Caco-2 (cell line): Measurements from ENCODE around the gene SDCBP2. TPM values are rescaled to one million over a fixed set of nuclear protein-coding genes. Genes with fewer than 3 reads are reported as not detected.
A peak's percentile ranks its signal among the peaks of the same experiment; 100 is the strongest.

Experiments
- BruUV-seq: library from RNA; stranded (reverse); fragments of 400-500 nt; replicated peaks from 2 replicates; lab custom pipeline; 2021; lab: Mats Ljungman, UMichigan
- CTCF ChIA-PET: fragments of 300-600 bp; sonication (Branson Sonifier 250); formaldehyde crosslinking; loops from one replicate; lab custom pipeline; 2022; ENCODE audit warnings: antibody characterized with exemption; lab: Charles Lee
- POLR2A ChIA-PET: fragments of 300-600 bp; sonication (Branson Sonifier 250); formaldehyde crosslinking; loops from one replicate; lab custom pipeline; 2022; ENCODE audit warnings: antibody characterized with exemption; lab: Charles Lee
- DNase-seq, 2 experiments: peaks; one replicate each; pipeline versions ENCODE4 v3.0.0 to v3.0.0-alpha.2; 2020 to 2022
- H3K27me3 ChIP-seq: replicated peaks from 2 replicates; pipeline ENCODE4 v1.6.0; 2011; ENCODE audit warnings: low read length; ENCODE audit not compliant: control insufficient read depth, insufficient read depth
- H3K36me3 ChIP-seq: 2 replicates; pipeline ENCODE4 v1.5.1; 2011; ENCODE audit warnings: low read length; ENCODE audit not compliant: control insufficient read depth, insufficient read depth
- H3K4me1 ChIP-seq: fragments of 250-450 bp; sonication (Bioruptor Pico); 2 replicates; pipeline ENCODE4 v1.5.1; 2020; ENCODE audit warnings: mild to moderate bottlenecking
- H3K4me3 ChIP-seq: 2 replicates; pipeline ENCODE4 v1.5.1; 2011; ENCODE audit warnings: low read depth, mild to moderate bottlenecking, control low read depth, low read length
- H3K9me3 ChIP-seq: fragments of 250-450 bp; sonication (Bioruptor Pico); 2 replicates; pipeline ENCODE4 v1.5.1; 2020; ENCODE audit warnings: mild to moderate bottlenecking, moderate library complexity
- H3K27ac Mint-ChIP-seq: one replicate; pipeline ENCODE4 v1.8.0; 2022; ENCODE audit warnings: mixed read lengths; ENCODE audit not compliant: unreplicated experiment
- H3K27me3 Mint-ChIP-seq: one replicate; pipeline ENCODE4 v1.8.0; 2022; ENCODE audit warnings: mixed read lengths; ENCODE audit not compliant: insufficient read depth, unreplicated experiment
- H3K36me3 Mint-ChIP-seq: one replicate; pipeline ENCODE4 v1.8.0; 2022; ENCODE audit warnings: mild to moderate bottlenecking, mixed read lengths; ENCODE audit not compliant: insufficient read depth, unreplicated experiment
- H3K4me1 Mint-ChIP-seq: one replicate; pipeline ENCODE4 v1.8.0; 2022; ENCODE audit warnings: low read depth, mixed read lengths; ENCODE audit not compliant: unreplicated experiment
- H3K4me3 Mint-ChIP-seq: one replicate; pipeline ENCODE4 v1.8.0; 2022; ENCODE audit warnings: mild to moderate bottlenecking, moderate library complexity, mixed read lengths; ENCODE audit not compliant: unreplicated experiment
- H3K9me3 Mint-ChIP-seq: one replicate; pipeline ENCODE4 v1.8.0; 2022; ENCODE audit warnings: mixed read lengths; ENCODE audit not compliant: unreplicated experiment
- intact Hi-C: fragments of 100-400 bp; cut with micrococcal nuclease; formaldehyde crosslinking; loops from one replicate; pipeline ENCODE4 v1.10.0; 2022; ENCODE audit not compliant: unreplicated experiment
- total RNA-seq: library from RNA; stranded (reverse); gene quantifications from 2 replicates; pipeline ENCODE4 v1.2.3, GENCODE V29; 2022
- TF ChIP-seq, protein P1 (sequence below), 2 experiments: fragments of 200-600 bp in 1 of 2; IDR thresholded peaks; 1 replicate in 1 of 2; 2 replicates in 1 of 2; pipeline versions ENCODE4 v1.5.1 to v1.8.0; 2011 to 2022; ENCODE audit warnings: antibody characterized with exemption in 1 of 2, control low read depth in 1 of 2, inconsistent platforms in 1 of 2, low read depth in 1 of 2, low read length in 1 of 2, mild to moderate bottlenecking in 1 of 2, moderate library complexity in 1 of 2; ENCODE audit not compliant: insufficient read depth in 1 of 2, severe bottlenecking in 1 of 2, unreplicated experiment in 1 of 2

Gene SDCBP2
- total RNA-seq, 1 experiment from 2014 or later: 2.0 TPM

DNA sequence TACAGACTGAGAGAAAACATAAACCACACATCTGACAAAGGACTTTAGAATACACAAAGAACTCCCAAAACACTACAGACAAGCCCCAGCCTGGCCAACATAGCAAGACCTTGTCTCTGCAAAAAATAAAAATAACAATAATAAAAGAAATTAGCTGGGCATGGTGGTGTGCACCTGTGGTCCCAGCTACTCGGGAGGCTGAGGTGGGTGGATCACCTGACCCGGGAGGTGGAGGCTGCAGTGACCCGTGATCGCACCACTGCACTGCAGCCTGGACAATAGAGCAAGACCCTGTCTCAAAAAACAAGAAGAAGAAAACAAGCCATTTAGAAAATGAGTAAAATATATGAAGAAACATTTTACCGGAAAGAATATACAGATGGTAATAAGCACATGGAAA lies 13.1 kb downstream of the SDCBP2 start:
- Histone ChIP-seq H3K4me3 (no peak overlapping the region), H3K27me3 (no peaks in the 10 kb centered on the region), H3K4me1 (no peaks in the 10 kb centered on the region), H3K9me3 (no peaks in the 10 kb centered on the region), H3K36me3 (no peaks in the 10 kb centered on the region)
- no peaks in the 10 kb centered on the region for H3K27me3 Mint-ChIP-seq
- POLR2A ChIA-PET: no interaction called here
- intact Hi-C loops: no loop called here
- CTCF ChIA-PET: no interaction called here
- BruUV-seq: no TSS peak
- DNase-seq: no peak
- no peaks in the 10 kb centered on the region for H3K4me1 Mint-ChIP-seq
- no peak overlapping the region for H3K4me3 Mint-ChIP-seq
- no peaks in the 10 kb centered on the region for H3K9me3 Mint-ChIP-seq
- no peaks in the 10 kb centered on the region for H3K36me3 Mint-ChIP-seq
- H3K27ac Mint-ChIP-seq: no peak overlapping the region
- TF ChIP-seq, protein P1, sequence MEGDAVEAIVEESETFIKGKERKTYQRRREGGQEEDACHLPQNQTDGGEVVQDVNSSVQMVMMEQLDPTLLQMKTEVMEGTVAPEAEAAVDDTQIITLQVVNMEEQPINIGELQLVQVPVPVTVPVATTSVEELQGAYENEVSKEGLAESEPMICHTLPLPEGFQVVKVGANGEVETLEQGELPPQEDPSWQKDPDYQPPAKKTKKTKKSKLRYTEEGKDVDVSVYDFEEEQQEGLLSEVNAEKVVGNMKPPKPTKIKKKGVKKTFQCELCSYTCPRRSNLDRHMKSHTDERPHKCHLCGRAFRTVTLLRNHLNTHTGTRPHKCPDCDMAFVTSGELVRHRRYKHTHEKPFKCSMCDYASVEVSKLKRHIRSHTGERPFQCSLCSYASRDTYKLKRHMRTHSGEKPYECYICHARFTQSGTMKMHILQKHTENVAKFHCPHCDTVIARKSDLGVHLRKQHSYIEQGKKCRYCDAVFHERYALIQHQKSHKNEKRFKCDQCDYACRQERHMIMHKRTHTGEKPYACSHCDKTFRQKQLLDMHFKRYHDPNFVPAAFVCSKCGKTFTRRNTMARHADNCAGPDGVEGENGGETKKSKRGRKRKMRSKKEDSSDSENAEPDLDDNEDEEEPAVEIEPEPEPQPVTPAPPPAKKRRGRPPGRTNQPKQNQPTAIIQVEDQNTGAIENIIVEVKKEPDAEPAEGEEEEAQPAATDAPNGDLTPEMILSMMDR (IDR thresholded peaks at IDR 0.05; ENCODE audit: insufficient read depth in 1 of 2, low read depth in 1 of 2, low read length in 1 of 2, severe bottlenecking in 1 of 2, unreplicated experiment in 1 of 2): no peak

DNA sequence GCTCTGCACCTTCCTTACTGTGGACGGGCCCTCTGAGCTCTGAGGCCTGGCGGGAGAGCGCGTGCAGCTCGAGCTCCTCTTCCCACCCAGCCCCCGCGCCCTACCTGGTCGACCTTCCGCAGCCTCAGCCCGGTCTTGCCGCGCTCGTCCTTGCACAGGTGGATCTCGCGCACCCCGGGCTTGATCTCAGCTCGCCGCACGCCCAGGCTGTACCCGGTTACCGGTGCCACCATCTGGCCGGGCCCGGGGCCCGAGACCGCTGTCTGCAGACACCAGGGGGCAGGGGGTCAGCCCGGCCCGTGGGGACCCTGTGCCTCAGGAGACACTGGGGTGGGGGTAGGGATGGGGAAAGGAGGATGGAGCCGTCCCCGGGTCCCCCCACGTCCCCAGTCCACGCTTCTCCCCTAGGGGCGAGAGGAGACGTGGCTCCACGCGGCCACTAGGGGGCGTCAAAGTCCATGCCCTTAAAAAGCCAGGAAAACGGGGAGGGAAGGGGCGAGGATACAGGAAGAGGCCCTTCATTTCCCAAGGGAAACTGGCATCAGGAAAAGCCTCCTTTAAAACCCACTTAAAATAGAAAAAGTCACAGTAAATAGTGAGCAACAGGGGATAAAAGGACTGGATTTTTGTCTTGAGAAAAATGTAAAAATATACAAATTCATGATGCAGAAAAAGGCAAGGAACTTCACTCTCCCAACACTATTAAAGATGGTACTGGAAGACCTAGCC lies 15.5 kb downstream of the SDCBP2 start:
- Histone ChIP-seq H3K4me3 (no peak overlapping the region), H3K4me1 (no peaks in the 10 kb centered on the region), H3K9me3 (no peaks in the 10 kb centered on the region), H3K36me3 (no peaks in the 10 kb centered on the region), H3K27me3 (no peaks in the 10 kb centered on the region)
- peak; percentile 63 to 75 for DNase-seq
- ChIA-PET CTCF (interaction anchor here (1.0 to 1.4 kb wide), 3 partner anchors 12 to 125 kb away, joined by 3 to 7 read pairs (median 5); no protein-coding TSS in a partner anchor), POLR2A (no interaction called here)
- Mint-ChIP-seq H3K4me1 (no peaks in the 10 kb centered on the region), H3K36me3 (no peaks in the 10 kb centered on the region), H3K27me3 (no peaks in the 10 kb centered on the region), H3K9me3 (no peaks in the 10 kb centered on the region), H3K4me3 (no peak overlapping the region), H3K27ac (no peak overlapping the region)
- TF ChIP-seq, protein P1 (IDR thresholded peaks at IDR 0.05; ENCODE audit: insufficient read depth in 1 of 2, low read depth in 1 of 2, low read length in 1 of 2, severe bottlenecking in 1 of 2, unreplicated experiment in 1 of 2): peak; percentile 92 to 93
- BruUV-seq: no TSS peak
- intact Hi-C loops: loop anchor here (1.0 kb wide), 3 partner anchors 124 to 190 kb away; no protein-coding TSS in a partner anchor

- H3K27me3 ChIP-seq: no peaks in the 10 kb centered on the region
- no TSS peak for BruUV-seq
- H3K9me3 Mint-ChIP-seq: no peaks in the 10 kb centered on the region
- DNase-seq: no peak
- H3K27ac Mint-ChIP-seq: no peak overlapping the region
- intact Hi-C loops: loop anchor here (1.0 kb wide), 3 partner anchors 124 to 190 kb away; no protein-coding TSS in a partner anchor
- no peaks in the 10 kb centered on the region for H3K4me1 Mint-ChIP-seq
- no peaks in the 10 kb centered on the region for H3K36me3 ChIP-seq
- H3K4me3 ChIP-seq: no peak overlapping the region
- TF ChIP-seq, protein P1 (IDR thresholded peaks at IDR 0.05; ENCODE audit: insufficient read depth in 1 of 2, low read depth in 1 of 2, low read length in 1 of 2, severe bottlenecking in 1 of 2, unreplicated experiment in 1 of 2): no peak
- H3K9me3 ChIP-seq: no peaks in the 10 kb centered on the region
- ChIA-PET CTCF (interaction anchor here (1.0 to 1.4 kb wide), 3 partner anchors 12 to 125 kb away, joined by 3 to 7 read pairs (median 5); no protein-coding TSS in a partner anchor), POLR2A (no interaction called here)
- no peaks in the 10 kb centered on the region for H3K4me1 ChIP-seq
- H3K36me3 Mint-ChIP-seq: no peaks in the 10 kb centered on the region
- H3K27me3 Mint-ChIP-seq: no peaks in the 10 kb centered on the region
- no peak overlapping the region for H3K4me3 Mint-ChIP-seq
These were observed 16.1 kb downstream of the SDCBP2 start for GRCh38 chr20:1312904-1313235.
